Body of pancreas (tissue), 4 donors: Measurements from ENCODE around the gene EZH2.

ENCODE experiments used
- POLR2A ChIP-seq, 3 donors: fragments of 450-650 bp; IDR thresholded peaks; one replicate each; pipeline ENCODE4 v1.6.1; 2016; ENCODE audit warnings: antibody characterized with exemption in 3 of 3, mild to moderate bottlenecking in 2 of 3
- TF ChIP-seq, protein P1 (sequence below), 7 experiments: fragments of 450-650 bp in 4 of 7; fragments of 200-600 bp in 3 of 7; sonication (generic) in 3 of 7; IDR thresholded peaks; one replicate each; pipeline ENCODE4 v1.5.1; 2016 to 2019; ENCODE audit warnings: antibody characterized with exemption in 7 of 7

DNA sequence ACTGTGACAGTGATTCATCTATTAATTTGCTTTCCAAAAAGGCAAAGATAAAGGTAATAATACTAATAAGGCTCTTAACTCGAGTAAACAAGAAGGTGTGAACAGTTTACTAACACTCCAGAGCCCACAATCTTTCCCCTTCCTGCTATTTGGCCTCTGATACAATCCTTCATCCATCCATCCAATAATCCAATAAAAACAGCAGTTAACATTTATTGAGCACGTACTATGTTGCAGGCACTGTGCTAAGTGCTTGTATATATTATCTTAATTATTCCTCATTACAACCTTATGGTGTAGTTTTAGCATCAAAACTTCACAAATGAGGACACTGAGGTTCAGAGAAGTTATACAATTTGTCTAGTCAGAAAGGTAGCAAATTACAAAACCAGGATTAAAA, 49.5 kb downstream of the EZH2 start:
- TF ChIP-seq, protein P1, sequence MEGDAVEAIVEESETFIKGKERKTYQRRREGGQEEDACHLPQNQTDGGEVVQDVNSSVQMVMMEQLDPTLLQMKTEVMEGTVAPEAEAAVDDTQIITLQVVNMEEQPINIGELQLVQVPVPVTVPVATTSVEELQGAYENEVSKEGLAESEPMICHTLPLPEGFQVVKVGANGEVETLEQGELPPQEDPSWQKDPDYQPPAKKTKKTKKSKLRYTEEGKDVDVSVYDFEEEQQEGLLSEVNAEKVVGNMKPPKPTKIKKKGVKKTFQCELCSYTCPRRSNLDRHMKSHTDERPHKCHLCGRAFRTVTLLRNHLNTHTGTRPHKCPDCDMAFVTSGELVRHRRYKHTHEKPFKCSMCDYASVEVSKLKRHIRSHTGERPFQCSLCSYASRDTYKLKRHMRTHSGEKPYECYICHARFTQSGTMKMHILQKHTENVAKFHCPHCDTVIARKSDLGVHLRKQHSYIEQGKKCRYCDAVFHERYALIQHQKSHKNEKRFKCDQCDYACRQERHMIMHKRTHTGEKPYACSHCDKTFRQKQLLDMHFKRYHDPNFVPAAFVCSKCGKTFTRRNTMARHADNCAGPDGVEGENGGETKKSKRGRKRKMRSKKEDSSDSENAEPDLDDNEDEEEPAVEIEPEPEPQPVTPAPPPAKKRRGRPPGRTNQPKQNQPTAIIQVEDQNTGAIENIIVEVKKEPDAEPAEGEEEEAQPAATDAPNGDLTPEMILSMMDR (IDR thresholded peaks at IDR 0.05), result no peak
- TF ChIP-seq POLR2A (IDR thresholded peaks at IDR 0.05), result no peak
